NOMO-1 treated with DMSO at 0.1 percent for 48 hours (cell line): ENCODE data around the gene ANTXR1.

Experiments used
- DNase-seq: peaks from one replicate; lab custom pipeline; 2025; ENCODE audit not compliant: unreplicated experiment; lab: John Stamatoyannopoulos, UW

ANTXR1 gene

GRCh38 chr2:69013142-69013839 is at the start of gene ANTXR1:
ANTXR1 (plus strand) TSS chr2:69013179; CDS start chr2:69013500, 321 bp downstream.
- DNase-seq = no peak

DNA sequence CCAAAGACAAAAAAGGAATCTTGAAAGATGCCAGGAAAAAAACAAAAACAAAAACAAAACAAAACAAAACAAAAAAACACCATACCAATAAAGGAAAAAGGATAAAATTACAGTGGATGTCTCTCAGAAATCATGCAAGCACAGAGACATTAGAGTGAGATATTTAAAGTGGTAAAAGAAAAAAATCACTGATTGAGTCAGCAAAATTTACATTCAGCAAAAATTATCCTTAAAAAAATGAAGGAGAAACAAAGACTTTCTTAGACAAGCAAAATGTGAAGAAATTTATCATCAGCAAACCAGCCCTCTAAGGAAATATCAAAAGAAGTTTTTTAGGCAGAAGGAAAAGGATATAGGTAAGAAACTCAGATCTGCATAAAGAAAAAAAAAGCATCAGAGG is 48.7 kb upstream of the ANTXR1 start:
- DNase-seq = no peak

DNA sequence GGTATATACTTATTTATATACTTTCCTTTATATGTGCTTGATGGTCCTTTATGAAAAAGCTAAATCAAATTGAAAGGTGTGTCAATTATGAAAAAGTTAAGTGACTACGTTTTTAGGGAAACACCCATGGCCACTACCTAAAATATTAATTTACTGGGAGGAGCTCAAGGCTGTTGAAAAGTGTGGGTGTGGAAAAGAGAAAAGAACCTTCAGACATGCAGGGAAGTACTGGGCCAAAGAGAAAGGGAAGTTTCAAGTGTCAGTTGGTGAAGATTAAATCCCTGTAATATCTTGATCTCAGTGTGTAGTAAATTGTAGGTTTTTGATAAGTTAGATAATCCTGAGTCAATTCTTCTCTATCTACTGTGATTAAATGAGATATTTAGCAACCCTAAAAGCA is 44.8 kb upstream of the ANTXR1 start:
- DNase-seq = no peak

DNA sequence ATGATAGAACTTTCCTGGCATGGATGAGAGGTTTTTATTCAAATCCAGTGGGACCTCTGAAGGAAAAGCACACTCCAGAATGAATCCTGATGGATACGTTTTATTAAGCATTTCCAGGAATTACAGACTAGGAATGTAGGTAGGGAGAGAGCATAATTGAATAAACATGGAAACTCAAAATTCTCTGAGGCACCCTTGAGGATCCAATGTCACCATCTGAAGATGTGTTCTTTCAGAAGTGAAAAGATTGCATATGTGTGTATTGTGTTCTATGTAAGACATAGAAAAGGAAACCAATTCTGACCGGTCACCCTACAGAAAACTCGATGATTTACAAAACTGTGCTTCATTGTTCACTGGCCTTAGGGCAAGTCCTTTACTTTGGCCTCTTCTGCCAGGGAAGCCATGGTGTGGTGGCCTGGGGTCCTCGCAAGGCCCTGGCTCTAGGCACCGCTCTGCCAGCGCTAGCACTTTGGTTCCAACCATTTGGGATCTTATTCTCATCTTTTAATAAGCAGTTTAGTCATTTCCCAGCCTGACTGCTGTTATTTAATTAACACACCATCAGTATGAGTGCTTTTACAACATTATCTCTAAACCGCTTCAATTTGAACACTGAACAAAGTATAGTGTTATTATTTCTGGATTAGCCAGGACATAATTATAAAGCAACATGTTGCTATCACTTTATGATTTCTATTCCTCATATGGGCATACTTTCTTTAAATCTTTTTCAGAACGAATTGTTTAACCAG is 43.1 kb upstream of the ANTXR1 start:
- DNase-seq = no peak

DNA sequence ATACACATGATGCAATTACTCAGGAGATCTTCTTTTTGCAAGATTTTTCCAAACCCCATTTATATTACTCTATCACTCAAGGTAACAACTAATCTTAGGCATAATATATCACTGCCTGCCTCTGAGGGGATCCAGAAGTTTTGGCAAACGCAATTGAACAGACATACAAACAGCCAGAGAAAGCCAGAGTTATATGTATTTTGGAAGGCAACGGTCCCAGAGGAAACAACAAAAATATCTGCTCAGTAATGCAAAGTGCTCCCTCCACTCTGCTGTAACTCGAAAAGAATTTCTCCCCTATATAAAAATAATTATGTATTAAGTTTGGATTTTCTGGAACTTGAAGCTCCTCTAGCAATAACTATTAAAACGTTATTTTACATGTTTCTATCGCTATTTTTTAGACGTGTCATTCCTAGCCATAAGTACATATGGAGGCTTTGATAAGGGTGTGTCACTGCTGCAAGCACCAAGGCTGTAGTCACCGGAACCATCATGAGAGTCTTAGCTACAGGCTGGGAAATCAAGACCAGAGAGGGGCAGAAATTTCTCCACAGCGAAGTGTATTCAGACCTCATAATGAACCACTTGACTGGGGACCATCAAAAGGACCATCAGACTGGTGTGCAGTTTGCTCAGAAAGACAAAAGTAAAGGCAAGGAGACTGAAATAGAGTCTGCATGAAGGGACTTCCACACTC is 42.3 kb upstream of the ANTXR1 start:
- DNase-seq = no peak

GRCh38 chr2:68971591-68972231 is 41.3 kb upstream of the ANTXR1 start:
- no peak for DNase-seq

DNA sequence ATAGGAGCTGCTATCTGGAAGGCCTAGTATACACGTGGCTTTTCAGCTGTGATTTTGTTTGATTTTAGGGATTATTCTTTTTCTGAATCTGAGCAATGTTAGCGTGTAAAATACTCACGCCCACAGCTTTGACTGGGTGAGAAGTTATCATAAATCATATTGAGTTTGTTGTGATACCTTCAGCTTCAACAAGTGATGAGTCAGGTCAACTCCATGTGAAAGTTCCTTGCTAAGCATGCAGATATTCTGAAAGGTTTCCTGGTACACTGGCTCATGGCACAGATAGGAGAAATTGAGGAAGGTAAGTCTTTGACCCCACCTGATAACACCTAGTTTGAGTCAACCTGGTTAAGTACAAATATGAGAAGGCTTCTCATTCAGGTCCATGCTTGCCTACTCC is 38.7 kb upstream of the ANTXR1 start, which contains the start of gene GKN1:
GKN1 (plus strand) TSS at position 386 of the 400 bp plus-strand sequence. CDS start 42 bp downstream, outside the sequence.
- no peak for DNase-seq

- DNase-seq = no peak
Observed at GRCh38 chr2:68974946-68975665, 37.9 kb upstream of the ANTXR1 start.

DNA sequence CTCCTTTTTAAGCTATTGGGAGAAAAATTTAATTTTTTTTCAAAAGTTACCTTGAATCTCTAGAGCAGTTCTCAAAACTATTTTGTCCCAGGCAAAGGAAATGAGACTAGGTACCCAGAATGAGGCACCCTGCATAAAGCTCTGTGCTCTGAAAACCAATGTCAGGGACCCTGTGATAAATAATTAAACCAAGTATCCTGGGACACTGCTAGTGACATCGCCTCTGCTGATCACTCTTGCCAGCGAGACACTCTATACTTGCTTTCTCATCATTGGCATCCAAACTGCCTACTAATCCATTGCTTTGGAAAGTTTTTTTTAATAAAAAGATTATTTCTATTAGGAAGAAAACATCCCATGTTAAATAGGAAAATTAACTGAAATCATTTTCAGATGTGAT is 37.1 kb upstream of the ANTXR1 start:
- no peak for DNase-seq

- DNase-seq = no peak
Observed at GRCh38 chr2:68977453-68977852, 35.5 kb upstream of the ANTXR1 start.

DNA sequence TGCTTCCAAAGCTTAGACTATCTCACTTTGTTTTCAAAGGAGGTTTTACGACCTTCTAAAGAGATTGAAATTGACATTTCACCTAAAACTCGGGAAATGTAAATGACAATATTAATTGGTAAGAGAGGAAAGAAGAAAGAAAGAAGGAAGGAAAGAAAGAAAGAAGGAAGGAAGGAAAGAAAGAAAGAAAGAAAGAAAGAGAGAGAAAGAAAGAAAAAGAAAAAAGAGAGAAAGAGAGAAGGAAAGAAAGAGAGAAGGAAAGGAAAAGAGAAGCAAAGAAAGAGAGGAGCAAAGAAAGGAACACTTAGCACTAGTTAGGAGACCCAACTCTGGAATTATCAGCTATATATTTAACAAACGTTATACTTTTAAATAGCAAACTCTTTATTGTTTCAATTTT is 34.9 kb upstream of the ANTXR1 start:
- no peak for DNase-seq

DNA sequence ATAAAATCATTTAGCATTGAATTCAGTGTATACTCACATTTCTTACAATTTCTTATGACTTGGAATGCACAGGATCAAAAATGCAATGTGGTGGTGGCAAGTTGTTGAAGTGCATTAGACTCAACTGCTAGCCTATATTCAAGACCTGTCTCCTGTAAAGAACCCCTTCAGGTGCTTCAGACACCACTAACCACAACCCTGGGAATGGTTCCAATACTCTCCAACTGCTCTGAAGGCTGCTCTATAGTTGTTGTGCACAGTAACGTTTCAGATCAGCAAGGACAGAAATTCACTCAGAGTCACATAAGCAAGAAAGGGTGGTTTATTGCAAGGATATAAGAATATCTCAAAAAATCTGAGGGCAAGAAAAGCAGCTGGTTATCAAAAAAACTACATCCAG is 32.0 kb upstream of the ANTXR1 start:
- DNase-seq = no peak

DNA sequence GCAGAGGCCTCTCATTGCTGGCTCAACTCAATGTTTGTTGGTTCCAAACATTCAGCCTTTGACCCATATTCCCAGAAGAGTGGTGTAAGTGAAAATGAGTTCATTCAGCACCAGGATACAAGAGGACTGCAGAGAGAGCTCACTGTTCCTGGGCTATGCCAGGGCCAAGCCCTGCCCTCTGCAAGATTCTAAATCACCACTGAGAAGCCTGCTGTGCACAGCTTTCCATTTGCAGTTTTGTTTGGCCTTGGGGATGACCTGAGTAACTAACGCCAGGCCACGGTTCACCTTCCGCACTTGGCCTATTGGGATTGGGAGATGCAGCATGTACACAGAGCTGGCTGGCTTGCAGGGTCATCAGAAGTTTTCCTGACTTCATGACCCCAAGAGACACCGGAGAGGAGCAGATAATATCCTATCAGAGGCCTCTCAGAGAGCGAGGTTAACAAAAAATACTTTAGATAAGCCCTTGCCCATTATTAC is 25.9 kb upstream of the ANTXR1 start:
- no peak for DNase-seq

- DNase-seq = no peak
Observed at GRCh38 chr2:68989035-68989434, 23.9 kb upstream of the ANTXR1 start.

DNA sequence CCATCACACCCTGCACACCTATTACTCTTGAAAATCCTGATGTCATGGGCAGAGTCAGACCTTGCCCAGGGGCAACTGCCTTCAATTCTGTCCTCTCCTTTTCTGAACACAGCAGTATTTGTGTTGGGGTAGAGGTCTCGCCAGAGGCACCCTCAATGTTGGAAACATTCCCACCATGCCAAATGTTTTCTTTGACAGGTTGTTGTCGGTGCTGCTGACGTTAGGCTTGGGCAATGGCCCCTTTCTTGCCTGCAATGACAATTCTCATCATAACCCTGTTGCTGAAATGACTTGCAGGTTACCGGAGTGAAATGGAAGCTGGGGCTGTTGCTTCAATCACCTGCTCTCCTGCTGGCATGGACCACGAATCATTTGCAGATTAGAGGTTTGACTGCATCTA is 20.6 kb upstream of the ANTXR1 start:
- DNase-seq = no peak

DNA sequence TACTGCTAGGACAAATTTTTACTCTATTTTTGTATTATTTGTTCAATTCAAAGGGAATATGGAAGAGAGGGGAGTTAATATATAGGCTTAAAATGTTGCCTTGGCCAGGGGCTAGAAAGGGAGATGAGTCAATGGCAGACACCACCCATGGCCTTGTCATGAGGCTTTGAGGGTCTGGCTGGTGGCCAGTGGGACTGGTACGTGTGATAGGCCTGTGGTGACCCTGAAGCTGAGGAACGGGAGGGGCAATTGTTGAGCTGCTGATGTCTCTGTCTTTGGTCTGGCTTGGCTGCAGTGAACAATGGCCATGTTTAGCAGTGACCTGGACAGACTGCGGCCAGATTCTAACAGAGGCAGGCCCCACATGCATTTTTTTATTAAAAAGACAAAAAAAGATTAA is 20.0 kb upstream of the ANTXR1 start:
- DNase-seq = no peak

DNA sequence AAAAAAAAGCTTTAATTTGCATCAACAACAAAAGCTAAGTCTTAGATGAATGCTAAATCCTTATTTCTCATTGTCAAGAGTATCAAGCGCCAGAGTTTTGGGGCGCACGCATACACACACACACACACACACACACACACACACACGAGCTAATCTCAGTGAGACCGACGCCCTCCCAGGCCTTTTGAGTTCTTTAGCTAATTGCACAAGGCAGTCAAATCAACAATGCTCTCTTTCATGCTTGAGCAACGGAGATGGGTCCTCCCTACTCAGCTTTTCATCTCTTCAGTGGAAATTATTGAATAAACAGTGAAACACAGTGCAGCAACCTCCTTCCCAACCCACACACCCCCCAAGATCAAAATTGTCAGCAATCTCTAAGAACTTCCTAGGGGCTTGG is 19.3 kb upstream of the ANTXR1 start:
- DNase-seq = no peak

DNA sequence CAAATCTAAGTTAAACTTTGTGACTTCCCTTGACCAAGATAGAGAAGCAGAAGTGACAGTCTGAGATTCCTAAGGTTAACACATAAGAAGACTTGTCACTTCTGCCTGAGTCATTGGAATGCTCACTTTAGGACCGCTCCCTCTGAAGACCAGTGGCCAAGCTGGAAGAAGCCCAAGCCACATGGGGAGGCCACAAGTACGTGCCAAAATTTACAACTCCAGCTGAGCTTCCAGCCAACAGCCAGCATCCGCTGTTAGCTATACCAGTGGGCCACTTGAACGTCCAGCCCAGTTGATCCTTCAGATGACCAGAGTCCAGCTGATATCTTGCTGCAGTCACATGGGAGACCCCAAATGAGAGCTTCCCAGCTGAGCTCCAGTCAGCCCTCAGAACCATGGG is 18.1 kb upstream of the ANTXR1 start:
- DNase-seq = no peak

DNA sequence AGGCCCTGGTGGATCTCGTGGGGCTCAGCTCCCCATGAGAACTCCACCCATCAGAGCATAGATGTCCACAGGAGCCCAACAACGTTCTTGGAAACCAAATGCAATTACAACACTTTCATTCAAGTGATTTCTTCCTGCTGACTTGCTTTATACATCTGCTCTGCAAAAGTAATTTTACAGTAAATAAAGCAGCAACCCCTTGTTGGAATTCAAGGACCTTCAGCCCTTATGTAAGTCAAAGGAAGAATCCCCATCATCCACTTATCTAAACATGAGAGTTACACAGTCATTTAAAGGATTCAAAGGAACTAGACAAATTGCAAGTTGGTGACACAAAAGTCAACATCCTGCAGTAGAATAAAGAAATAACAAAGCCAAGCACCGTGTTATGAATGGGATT is 17.1 kb upstream of the ANTXR1 start:
- no peak for DNase-seq

DNA sequence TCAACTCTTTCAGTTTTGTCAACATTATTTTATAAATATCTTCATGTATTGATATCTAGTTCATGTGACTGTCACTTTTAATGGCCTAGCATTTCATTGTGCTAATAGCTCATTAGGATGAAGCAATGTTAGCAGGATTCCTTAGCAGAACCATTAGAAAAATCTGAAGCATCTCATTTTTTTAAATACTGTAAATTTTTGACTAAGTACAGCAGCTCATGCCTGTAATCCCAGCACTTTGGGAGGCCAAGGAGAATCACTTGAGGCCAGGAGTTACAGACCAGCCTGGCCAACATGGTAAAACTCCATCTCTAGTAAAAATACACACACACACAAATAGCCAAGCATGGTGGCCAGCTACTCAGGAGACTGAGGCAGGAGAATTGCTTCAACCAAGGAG is 15.6 kb upstream of the ANTXR1 start:
- no peak for DNase-seq

DNA sequence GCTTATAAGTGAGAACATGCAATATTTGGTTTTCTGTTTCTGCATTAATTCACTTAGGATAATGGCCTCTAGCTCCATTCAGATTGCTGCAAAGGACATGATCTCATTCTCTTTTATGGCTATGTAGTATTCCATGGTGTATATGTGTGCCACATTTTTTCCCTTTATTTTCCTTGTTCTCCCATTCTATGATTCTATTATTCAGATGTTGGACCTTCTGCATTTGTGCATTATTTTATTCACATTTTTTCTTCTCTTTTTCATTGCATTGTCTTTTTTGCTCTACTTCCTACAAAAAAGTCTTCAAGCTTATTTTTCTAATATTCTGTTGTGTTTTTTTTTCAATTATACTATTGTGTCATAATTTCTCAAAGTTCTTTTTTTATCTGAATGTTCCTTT is 11.1 kb upstream of the ANTXR1 start:
- DNase-seq = no peak
